UCSD-AML1 (cell line): ENCODE measurements around the gene ADD1.
"Not testable (repeated sequence)": the region's sequence is repeated elsewhere in the genome, so short reads cannot be mapped to it uniquely, and the experiment has no call there.

Experiments
- DNase-seq: peaks from one replicate; lab custom pipeline; 2025; ENCODE audit not compliant: unreplicated experiment; lab: John Stamatoyannopoulos, UW

Gene ADD1

DNA sequence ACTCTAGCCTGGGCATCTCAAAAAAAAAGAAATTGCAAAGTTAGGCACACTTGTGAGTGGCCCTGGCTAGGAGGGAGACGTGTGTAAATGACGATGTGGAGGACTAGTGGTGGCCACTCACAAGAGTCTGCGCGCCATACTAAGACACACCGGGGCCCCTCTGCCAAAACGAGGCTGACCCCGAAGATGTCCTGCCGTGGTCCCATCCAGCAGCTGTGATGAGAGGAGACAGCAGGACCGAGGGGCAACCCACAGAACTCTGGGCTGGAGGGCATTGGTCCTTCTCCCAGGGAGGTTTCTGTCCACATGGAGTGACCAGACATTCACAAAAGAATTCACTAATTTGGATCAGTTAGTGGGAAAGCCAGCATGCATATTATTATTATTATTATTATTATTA lies 72.1 kb downstream of the ADD1 start:
- DNase-seq, result no peak

DNA sequence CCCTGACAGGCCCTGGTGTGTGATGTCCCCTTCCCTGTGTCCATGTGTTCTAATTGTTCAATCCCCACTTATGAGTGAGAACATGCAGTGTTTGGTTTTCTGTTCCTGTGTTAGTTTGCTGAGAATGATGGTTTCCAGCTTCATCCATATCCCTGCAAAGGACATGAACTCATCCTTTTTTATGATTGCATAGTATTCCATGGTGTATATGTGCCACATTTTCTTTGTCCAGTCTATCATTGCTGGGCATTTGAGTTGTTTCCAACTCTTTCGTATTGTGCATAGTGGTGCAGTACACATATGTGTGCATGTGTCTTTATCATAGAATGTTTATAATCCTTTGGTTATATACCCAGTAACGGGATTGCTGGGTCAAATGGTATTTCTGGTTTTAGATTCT lies 73.1 kb downstream of the ADD1 start:
- not testable (repeated sequence) for DNase-seq

DNA sequence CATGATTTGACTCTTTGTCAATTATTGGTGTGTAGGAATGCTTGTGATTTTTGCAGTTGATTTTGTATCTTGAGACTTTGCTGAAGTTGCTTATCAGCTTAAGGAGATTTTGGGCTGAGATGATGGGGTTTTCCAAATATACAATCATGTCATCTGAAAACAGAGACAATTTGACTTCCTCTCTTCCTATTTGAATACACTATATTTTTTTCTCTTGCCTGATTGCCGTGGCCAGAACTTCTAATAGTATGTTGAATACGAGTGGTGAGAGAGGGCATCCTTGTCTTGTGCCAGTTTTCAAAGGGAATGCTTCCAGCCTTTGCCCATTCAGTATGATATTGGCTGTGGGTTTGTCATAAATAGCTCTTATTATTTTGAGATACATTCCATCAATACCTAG lies 74.7 kb downstream of the ADD1 start:
- DNase-seq, result not testable (repeated sequence)

DNA sequence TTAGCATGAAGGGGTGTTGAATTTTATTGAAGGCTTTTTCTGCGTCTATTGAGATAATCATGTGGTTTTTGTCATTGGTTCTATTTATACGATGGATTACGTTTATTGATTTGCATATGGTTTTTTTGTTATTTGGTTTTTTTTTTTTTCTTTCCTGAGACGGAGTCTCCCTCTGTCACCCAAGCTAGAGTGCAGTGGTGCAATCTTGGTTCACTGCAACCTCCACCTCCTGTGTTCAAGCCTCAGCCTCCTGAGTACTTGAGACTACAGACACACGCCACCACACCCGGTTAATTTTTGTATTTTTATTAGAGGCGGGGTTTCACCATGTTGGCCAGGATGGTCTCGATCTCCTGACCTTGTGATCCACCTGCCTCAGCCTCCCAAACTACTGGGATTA lies 75.1 kb downstream of the ADD1 start:
- not testable (repeated sequence) for DNase-seq

DNA sequence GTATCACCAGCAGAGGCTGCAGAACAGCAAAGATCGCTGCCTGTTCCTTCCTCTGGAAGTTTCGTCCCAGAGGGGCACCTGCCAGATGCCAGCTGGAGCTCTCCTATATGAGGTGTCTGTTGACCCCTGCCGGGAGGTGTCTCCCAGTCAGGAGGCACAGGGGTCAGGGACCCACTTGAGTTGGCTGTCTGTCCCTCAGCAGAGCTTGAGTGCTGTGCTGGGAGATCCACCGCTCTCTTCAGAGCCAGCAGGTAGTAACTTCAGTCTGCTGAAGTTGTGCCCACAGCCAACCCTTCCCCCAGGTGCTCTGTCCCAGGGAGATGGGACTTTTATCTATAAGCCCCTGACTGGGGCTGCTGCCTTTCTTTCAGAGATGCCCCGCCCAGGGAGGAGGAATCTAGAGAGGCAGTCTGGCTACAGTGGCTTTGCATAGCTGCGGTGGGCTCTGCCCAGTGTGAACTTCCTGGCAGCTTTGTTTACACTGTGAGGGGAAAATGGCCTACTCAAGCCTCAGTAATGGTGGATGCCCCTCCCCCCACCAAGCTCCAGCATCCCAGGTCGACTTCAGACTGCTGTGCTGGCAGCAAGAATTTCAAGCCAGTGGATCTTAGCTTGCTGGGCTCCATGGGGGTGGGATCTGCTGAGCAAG lies 78.9 kb downstream of the ADD1 start:
- peak; percentile 38 for DNase-seq

DNA sequence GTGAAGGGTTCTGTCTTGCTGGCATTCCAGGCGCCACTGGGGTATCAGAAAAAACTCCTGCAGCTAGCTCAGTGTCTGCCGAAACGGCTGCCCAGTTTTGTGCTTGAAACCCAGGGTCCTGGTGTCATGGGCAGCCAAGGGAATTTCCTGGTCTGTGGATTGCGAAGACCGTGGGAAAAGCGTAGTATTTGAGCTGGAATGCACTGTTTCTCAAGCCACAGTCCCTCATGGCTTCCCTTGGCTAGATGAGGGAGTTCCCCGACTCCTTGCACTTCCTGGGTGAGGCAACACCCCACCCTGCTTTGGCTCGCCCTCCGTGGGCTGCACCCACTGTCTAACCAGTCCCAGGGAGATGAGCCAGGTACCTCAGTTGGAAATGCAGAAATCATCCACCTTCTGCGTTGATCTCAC lies 79.5 kb downstream of the ADD1 start:
- no peak for DNase-seq

DNA sequence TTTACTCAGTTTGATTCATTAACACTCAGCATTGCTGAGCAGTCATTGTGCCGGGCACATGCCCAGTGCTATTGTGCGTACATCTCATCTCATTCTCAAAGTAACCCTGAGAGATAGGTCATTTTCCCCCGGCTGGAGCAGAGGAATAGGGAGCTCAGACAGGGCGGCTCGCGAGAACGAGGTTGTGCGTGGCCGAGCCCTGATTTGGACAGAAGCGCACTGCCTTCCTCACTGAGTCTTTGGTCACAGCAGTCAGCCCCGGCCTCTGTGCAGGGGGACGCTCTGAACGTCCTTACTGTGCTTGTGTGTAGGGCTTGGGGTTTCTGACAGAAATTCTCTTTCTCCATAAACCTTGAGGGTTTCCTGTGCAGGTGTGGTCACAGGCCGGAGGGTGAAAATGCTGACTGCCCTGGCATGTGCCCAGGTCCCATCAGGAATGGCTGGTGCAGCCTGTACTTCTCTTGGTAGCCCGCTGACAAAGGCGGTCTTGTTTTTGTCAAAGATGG lies 80.1 kb downstream of the ADD1 start:
- DNase-seq, result no peak

DNA sequence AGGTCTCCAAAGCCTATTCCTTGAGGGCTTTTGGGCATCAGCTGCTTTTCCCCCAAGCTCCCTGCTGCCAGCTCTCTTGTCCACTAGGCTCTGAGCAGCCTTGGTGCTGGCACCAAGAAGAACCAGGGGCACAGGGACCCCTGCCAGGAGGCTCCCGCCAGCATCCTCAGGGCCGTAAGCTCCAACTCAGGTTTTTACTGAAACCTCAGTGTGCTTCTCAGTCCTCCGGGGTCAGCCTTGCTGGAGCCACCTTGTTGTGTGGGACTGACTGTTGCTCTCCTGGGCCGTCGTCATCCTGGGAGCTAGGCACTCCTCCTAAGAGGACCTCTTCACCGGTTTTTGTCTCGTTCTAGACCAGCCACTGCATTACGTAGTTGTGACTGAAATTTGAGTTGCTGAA lies 80.6 kb downstream of the ADD1 start:
- no peak for DNase-seq

DNA sequence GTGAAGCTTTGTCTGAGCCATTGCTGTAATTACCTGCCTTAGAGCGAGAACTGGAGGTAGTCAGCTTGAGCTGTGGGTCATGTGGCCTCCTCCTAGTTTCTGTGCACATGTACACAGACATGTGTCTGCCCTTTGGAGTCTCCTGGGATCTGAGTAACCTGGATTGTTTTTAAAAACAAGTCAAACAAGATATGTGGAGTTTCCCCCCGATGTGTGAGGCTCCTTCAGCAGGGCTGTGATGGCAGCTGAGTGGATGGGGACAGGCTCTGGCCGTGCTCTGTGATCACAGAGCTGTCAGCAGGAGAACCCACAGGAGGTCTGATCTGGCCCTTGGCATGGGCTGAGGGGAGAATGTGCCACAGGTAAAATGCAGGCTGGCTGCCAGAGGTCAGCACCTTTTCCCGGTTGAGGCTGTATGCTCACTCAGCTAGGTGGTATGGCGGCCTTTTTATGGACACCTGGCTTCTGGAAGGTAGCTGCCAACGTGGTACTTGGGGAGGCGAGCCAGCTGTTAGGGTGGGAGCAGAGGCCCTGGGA lies 81.2 kb downstream of the ADD1 start:
- DNase-seq, result no peak

DNA sequence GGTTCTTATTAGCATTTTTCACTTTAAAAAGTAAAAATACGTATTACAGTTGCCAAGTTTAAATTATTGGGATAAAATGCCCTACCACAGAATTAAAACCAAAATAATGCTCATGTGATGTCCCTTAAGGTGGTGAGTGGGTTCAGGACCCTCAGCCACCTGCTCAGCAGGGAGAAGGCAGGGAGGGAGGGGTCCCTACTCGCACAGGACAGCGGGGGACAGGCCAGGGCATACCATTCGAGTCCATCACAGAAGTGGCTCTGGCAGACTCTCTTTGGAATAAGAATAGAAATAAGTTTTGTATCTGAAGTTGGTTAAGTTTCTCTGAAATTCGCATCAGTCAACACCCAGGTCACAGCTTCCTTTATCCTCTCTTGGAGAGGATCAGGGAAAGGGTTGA lies 81.9 kb downstream of the ADD1 start:
- no peak for DNase-seq

DNA sequence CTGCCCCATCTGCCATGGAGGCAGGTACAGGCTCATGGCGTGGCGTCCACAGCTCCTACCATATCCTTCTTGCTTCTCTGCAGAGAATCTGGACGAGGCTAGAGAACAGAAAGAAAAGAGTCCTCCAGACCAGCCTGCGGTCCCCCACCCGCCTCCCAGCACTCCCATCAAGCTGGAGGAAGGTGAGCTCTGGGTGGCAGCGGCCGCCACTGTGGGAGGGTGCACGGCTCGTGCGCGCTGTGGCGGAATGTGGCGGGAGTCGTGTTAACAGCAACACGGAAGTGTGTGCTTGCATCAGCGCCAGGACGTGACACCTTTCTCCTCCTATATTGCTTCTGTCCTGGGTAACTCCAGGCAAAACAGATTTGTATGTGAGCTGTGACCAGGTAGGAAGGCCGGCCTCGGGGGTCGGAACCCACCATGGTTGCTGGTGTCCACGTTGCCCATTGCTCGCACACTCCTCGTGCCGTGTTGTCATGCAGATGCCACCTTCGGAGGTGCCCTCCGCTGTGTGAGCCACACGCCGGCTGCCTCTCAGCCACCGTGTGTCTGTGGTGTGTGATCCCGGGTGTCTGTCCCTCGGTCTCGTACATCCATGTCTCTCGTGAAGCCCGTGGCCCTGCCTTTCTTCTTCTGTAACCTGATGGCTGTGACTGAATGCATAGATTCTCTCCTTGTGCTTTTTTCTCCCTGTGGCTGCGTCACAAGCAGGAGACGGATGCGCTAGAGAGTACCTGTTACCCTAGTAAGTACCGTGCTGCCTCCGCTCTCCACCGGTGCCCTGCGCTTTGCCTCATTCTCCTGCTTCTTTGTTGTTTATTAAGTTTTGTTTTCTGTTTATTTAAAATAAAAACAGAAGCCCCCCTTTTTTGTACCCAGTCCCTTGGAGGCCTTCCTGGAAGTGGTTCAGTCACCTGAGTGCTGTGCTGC lies 82.6 kb downstream of the ADD1 start:
- DNase-seq, result no peak

DNA sequence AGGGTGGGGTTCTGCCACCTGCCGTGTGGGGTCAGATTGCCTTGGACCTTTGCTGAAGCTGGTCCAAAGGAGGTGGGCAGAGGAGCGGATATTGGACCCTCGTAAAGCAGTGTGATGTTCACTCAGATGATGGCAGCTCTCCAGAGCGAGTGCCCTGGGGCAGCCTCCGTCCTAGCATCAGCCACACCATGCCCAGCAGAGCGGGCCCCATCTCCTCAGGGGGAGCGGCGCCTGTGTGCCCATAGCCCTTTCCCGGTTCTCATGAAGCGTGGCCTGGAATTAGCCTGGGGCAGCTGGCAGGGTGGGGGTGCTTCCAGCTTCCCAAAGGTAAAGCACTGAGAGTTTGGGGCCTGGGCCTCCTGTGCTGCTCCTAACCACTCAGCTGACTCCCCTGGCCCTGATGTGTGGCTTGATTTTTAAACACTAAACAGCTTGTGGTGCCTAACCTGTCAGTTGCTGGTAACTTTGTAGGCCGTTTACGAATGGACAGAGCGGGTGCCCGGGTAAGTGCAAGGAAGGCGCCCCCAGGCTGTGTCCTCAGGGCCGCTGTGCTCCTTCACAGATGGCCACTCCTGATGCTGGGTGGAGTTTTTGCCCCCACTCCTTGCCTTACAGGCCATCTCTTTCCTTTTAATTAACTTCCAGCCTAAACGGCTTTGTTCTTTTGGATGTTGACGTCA lies 83.5 kb downstream of the ADD1 start:
- DNase-seq, result no peak

DNA sequence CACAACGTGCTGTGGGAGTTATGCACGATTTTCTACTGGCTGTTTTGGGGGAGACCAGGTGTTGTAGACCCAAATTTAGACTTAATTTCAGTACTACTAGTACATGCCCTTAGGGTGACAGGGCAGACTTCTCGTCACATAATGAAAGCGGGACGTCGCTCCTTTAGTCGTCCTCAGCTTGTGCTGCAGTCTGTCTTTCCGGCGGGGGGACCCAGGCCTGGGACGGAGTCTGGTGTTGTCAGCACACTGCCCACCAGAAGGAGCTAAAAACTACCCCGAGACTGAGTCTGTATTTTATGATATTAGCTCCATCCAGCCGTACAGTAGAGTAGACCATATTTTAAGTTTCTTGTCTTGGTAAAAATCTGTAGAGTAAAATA lies 84.0 kb downstream of the ADD1 start:
- no peak for DNase-seq

DNA sequence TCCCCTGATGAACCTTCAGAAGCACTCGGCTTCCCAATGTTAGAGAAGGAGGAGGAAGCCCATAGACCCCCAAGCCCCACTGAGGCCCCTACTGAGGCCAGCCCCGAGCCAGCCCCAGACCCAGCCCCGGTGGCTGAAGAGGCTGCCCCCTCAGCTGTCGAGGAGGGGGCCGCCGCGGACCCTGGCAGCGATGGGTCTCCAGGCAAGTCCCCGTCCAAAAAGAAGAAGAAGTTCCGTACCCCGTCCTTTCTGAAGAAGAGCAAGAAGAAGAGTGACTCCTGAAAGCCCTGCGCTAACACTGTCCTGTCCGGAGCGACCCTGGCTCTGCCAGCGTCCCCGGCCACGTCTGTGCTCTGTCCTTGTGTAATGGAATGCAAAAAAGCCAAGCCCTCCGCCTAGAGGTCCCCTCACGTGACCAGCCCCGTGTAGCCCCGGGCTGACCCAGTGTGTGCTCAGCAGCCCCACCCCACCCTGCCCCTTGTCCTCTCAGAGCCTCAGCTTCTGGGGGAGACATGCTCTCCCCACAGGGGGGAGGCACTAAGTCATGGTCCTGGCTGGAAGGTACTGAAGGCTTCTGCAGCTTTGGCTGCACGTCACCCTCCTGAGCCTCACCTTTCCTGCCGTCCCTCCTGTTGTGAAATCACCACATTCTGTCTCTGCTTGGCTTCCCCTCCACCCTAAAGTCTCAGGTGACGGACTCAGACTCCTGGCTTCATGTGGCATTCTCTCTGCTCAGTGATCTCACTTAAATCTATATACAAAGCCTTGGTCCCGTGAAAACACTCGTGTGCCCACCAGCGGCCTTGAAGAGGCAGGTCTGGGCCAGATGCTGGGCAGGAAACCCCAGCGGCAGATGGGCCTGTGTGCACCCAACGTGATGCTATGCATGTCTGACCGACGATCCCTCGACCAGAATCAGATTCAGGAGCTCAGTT lies 84.9 kb downstream of the ADD1 start:
- DNase-seq, result no peak

DNA sequence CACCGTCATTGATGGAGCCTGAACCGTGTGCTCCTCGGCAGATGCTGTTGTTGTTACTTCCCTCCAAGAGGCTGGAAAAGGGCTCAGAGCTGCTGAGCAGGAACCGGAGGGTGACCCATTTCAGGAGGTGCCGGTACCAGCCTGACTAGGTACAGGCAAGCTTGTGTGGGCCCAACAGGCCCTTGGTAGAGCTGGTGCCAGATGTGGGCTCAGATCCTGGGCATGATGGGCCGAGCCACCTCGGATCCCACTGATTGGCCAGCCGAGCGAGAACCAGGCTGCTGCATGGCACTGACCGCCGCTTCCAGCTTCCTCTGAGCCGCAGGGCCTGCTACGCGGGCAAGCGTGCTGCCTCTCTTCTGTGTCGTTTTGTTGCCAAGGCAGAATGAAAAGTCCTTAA lies 85.8 kb downstream of the ADD1 start:
- no peak for DNase-seq

DNA sequence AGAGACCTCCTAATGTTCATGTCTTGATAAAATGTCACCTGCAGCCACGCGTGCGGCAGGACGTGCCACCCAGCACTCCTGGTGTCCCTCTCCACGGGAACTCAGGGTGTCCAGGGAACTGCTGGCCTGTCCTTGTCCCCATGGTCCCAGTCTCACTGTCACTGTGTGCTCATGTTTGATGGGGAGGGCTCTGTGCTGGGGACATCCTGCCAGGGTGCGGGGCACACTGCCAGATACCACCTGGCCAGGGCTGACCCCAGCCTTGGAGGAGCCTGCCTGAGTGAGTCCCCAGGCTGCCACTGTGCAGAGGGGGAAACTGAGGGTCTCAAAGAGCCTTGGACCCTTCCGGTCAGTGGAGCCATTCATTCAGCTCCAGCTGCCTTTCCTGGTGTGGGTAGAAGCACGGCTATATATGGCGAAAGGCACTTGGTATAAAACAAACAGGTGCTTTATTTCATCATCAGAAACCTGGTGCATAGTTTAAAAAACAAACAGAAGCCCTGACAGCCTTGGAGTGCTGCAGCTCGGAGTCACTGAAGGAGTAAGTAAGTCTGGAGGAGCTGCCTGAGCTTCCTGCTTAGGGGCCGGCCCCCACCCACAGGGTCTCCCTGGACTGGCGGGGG lies 86.6 kb downstream of the ADD1 start:
- DNase-seq, result no peak

DNA sequence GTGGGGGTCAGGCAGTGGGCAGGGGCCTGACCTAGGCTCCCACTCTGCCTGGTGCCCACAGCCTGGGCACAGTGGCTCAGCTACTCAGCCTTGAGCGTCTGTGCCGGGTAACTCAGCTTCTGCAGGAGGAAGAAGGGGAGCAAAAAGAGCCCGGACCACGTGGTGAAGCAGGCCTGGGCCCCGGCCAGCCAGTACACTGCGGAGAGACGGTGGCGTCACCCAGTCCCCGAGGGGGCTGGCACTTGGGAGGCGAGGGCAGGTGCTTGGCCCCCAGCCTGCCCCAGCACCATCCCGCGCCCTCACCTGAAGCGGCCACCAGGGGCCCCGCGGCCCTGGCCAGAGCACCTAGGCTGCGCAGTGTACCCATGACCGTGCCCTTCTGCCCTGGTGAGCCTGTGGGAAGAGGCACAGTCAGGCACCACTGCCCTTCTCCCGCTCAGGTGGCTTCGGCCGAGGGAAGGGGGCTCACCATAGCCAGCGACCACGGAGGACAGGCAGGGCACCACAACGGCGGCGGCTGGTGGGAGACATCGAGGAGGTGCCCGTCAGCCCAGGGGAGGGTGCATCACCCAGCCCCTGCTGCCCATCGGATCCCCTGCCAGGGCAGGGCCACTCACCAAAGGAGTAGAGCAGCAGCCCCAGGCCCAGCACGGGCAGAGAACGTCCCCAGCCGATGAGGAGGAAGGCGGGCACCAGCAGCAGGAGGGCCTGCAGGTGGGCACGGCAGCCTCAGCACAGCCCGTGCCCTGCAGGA lies 87.3 kb downstream of the ADD1 start:
- DNase-seq, result no peak

DNA sequence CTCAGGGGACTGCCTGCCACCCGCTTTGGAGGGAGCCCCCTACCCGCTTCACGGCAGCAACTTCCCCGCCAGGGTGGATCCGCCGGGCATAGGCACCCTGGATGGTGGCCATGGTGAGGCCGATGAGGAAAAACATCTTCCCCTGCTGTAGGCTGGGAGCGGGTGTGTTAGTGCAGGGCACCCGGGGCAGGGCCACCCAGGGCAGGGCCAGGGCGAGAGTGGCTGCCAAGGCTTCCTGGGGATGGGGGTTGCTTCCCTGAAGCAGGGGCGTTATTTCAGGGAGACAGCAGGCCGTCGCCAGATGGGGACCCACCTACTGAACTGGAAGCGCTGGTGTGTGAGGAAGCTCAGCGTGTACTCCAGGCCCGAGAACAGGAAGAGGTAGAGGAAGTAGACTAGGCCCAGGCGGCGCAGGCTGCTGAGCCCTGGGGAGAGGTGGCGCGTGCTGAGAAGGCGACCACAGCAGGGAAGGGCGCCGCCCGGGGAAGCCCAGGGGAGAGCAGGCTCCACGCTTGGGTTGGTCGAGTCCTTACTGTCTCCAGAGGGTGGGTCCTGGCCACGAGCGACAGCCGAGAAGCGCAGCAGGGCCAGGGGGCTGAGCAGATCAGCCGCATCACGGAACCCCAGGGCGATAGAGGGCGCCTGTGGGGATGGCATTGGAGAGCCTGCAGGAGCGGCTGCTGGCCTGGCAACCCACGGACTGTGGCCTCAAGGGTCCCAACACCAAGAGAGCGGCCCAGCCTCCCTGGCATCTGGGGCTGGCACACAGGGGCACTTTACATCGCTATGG lies 88.1 kb downstream of the ADD1 start:
- peak; percentile 86 for DNase-seq
